OCI-LY3 (cell line): ENCODE results near the gene SMYD3.

ENCODE experiments used
- CTCF ChIP-seq: fragments of 200-600, 300-600 bp; sonication (generic); IDR thresholded peaks from 2 replicates; pipeline ENCODE4 v1.5.1; 2014; ENCODE audit warnings: antibody characterized with exemption, low read length, low read depth
- EZH2phosphoT487 ChIP-seq: fragments of 200-600 bp; shearing (Covaris generic); IDR thresholded peaks from 2 replicates; pipeline ENCODE4 v1.6.1; 2018; ENCODE audit warnings: antibody characterized with exemption, mixed run types, low read depth

- TF ChIP-seq CTCF (no peak), EZH2phosphoT487 (no peak)
Observed at GRCh38 chr1:245908543-245908942, 598.5 kb downstream of the SMYD3 start.
